ENCODE results near the gene COL9A3. TPM values are rescaled to one million over a fixed set of nuclear protein-coding genes. Genes with fewer than 3 reads are reported as not detected.

The COL9A3 gene
- total RNA-seq, 4 donors from 2014 or later = 13.4 to 22.9 (median 18.4) TPM

DNA sequence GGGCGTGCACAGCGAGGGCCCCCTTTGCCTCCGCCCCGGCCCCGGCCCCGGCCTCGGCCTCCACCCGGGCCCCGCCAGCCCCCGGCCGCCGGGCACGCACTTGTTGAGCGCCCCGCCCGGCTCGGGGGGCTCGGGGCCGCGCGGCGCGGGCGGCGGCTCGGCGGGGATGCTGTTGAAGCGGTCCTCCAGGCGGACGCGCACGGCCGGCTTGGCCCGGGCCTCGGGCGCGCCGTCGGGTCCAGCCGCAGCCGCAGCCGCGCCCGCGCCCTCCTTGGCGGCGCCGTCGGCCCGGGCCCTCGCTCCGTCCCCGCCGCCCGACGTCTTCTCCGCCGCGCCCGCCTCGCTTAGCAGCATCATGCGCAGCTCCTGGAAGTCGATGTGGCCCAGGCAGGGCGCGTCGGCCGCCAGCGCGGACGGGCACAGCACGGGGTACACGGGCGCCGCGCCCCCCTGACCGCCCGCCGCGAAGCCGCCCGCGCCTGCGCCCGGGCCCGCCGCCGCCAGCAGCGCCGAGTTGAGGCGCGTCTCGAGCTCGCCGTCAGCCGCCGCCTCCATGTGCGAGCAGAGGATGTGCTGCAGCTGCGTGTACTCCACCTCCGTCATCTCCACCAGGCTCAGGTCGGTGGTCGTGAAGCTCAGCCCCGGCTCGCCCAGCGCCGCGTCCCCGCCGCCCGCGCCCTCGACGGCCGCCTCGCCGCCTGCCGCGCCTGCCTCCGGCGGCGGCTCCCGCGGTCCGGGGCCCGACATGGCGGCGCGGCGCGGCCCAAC lies 44.3 kb downstream of the COL9A3 start:
- no peak overlapping the region for H3K27ac ChIP-seq (replicated peaks in 1 of 4)
- DNase-seq (ENCODE audit: extremely low spot score) = no peak
- H3K4me3 ChIP-seq = peak overlapping the region; percentile 49 to 76 (median 56)
- H3K27me3 ChIP-seq = no peaks in the 10 kb centered on the region
- TF ChIP-seq EP300 (IDR thresholded peaks at IDR 0.05) = no peak
- TF ChIP-seq POLR2AphosphoS5 (IDR thresholded peaks at IDR 0.05) = no peak
- TF ChIP-seq, protein P1, sequence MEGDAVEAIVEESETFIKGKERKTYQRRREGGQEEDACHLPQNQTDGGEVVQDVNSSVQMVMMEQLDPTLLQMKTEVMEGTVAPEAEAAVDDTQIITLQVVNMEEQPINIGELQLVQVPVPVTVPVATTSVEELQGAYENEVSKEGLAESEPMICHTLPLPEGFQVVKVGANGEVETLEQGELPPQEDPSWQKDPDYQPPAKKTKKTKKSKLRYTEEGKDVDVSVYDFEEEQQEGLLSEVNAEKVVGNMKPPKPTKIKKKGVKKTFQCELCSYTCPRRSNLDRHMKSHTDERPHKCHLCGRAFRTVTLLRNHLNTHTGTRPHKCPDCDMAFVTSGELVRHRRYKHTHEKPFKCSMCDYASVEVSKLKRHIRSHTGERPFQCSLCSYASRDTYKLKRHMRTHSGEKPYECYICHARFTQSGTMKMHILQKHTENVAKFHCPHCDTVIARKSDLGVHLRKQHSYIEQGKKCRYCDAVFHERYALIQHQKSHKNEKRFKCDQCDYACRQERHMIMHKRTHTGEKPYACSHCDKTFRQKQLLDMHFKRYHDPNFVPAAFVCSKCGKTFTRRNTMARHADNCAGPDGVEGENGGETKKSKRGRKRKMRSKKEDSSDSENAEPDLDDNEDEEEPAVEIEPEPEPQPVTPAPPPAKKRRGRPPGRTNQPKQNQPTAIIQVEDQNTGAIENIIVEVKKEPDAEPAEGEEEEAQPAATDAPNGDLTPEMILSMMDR (IDR thresholded peaks at IDR 0.05) = no peak
- no peak for TF ChIP-seq POLR2A (IDR thresholded peaks at IDR 0.05; ENCODE audit: low read depth)
- 0% methylated on average over 1 of the region's 129 CpGs for WGBS
- intact Hi-C loops (cut with DNase I) = no loop called here
- H3K4me1 ChIP-seq = peaks cover 15 to 24% (median 20%) of the 10 kb centered on the region in 4 donors
- H3K36me3 ChIP-seq = peaks cover 8 to 13% (median 12%) of the 10 kb centered on the region in 4 donors
- no peaks in the 10 kb centered on the region for H3K9me3 ChIP-seq

DNA sequence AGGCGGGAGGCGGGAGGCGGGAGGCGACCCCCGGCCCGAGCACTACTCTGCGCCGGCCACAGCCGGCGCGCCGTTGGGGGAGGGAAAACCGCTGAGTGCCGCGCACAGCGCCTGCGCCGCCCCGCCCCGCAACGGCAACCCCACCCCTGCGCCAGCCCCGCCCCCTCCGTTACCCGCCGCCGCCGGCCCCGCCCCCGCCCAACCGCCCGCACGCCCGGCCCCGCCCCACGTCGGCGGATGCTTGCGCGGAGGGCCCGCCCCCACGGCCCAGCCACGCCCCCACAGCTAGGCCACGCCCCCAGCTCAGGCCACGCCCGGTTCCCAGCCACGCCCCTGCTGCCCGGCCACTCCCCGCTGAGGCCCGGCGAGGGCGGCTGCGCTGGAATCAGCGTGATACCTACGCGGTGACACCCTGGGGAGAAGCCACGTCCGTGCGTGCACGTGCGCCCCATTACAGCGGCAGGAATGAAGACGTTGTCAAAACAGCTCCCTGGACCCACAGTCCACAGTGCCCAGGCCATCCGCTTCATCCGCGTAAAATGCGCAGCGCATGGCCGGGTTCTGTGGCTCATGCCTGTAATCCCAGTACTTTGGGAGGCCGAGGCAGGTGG lies 45.0 kb downstream of the COL9A3 start, which contains the start of gene TCFL5:
Gene TCFL5, minus strand, starts transcription at position 97 of the 611 bp plus-strand sequence. CDS start 152 bp downstream, outside the sequence.
- peak; percentile 59 to 79 for TF ChIP-seq POLR2AphosphoS5 (IDR thresholded peaks at IDR 0.05)
- TF ChIP-seq, protein P1 (IDR thresholded peaks at IDR 0.05) = peak in 1 of 3 experiments; percentile 4
- TF ChIP-seq EP300 (IDR thresholded peaks at IDR 0.05) = no peak
- no peak for TF ChIP-seq POLR2A (IDR thresholded peaks at IDR 0.05; ENCODE audit: low read depth)

DNA sequence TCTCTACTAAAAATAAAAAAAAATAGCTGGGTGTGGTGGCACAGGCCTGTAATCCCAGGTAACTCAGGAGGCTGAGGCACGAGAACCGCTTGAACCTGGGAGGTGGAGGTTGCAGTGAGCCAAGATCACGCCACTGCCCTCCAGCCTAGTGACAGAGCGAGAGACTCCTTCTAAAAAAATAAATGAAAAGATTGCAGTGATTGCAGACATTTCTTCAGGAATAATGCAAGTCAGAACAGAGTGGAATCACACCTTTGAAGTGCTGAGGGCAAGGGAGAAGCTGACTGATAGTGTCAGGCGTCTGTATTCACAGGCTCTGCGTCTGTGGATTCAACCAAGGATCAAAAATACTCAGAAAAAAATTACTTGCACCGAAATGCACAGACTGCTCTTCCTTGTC lies 47.4 kb downstream of the COL9A3 start:
- no peak for DNase-seq (ENCODE audit: extremely low spot score)
- TF ChIP-seq, protein P1 (IDR thresholded peaks at IDR 0.05) = no peak
- TF ChIP-seq EP300 (IDR thresholded peaks at IDR 0.05) = no peak
- no peak for TF ChIP-seq POLR2AphosphoS5 (IDR thresholded peaks at IDR 0.05)
- TF ChIP-seq POLR2A (IDR thresholded peaks at IDR 0.05; ENCODE audit: low read depth) = no peak
- intact Hi-C loops (cut with DNase I) = no loop called here
- no peak overlapping the region for H3K27ac ChIP-seq (replicated peaks in 1 of 4)
- no peaks in the 10 kb centered on the region for H3K27me3 ChIP-seq
- no peaks in the 10 kb centered on the region for H3K9me3 ChIP-seq
- no peak overlapping the region for H3K4me3 ChIP-seq
- no peaks in the 10 kb centered on the region for H3K36me3 ChIP-seq
- 90% methylated on average over 7 of the region's 7 CpGs for WGBS
- peaks cover 15 to 24% (median 20%) of the 10 kb centered on the region in 4 donors for H3K4me1 ChIP-seq

More for the DNA sequence above, 45.0 kb downstream of the COL9A3 start, which contains the start of gene TCFL5:
- Histone ChIP-seq H3K4me1 (peaks cover 15 to 24% (median 20%) of the 10 kb centered on the region in 4 donors), H3K36me3 (peaks cover 5 to 9% (median 6%) of the 10 kb centered on the region in 4 donors), H3K27me3 (no peaks in the 10 kb centered on the region), H3K9me3 (no peaks in the 10 kb centered on the region), H3K4me3 (peak within 1 kb of the TSS; percentile 49 to 76 (median 56)), H3K27ac (replicated peaks in 1 of 4) (peak within 1 kb of the TSS; percentile 43 to 73 (median 65))
- no CpG with 5 or more reads among the region's 70 CpGs for WGBS
- DNase-seq (ENCODE audit: extremely low spot score) = peak; percentile 96
- intact Hi-C loops (cut with DNase I) = no loop called here

DNA sequence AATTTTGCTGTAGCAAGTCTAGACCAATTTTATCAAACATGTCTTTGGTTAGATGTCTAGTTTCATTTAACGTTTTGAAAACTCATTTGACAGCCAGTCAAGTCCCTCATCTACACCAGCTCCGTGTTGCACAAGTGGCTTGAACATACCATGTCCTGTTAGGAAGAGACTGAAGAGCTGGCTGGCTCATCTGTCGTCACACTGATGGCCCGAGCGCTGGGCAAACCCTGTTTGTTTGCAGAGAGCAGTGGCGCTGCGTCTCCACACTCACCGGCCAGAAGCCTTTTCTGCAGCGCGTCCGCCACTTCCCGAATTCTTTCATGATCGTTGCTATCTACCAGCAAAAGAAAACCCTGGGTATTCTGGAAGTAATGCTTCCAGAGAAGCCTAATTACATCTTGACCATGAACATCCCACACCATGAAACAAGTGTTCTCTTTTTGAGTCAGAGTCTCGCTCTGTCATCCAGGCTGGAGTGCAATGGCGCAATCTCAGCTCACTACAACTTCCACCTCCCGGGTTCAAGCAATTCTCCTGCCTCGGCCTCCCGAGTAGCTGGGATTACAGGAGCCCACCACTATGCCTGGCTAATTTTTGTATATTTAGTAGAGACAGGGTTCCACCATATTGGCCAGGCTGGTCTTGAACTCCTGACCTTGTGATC lies 55.5 kb downstream of the COL9A3 start:
- Histone ChIP-seq H3K36me3 (no peaks in the 10 kb centered on the region), H3K4me3 (no peak overlapping the region), H3K27ac (replicated peaks in 1 of 4) (no peak overlapping the region), H3K4me1 (peaks cover 26 to 33% (median 29%) of the 10 kb centered on the region in 4 donors), H3K27me3 (no peaks in the 10 kb centered on the region), H3K9me3 (peaks cover 0 to 3% (median 0%) of the 10 kb centered on the region in 4 donors)
- intact Hi-C loops (cut with DNase I) = loop anchor here (2.0 kb wide), 1 partner anchor 136 kb away; no protein-coding TSS in a partner anchor
- TF ChIP-seq EP300 (IDR thresholded peaks at IDR 0.05) = no peak
- no peak for TF ChIP-seq POLR2A (IDR thresholded peaks at IDR 0.05; ENCODE audit: low read depth)
- TF ChIP-seq, protein P1 (IDR thresholded peaks at IDR 0.05) = no peak
- no peak for TF ChIP-seq POLR2AphosphoS5 (IDR thresholded peaks at IDR 0.05)
- WGBS = 85% methylated on average over 18 of the region's 18 CpGs
- DNase-seq (ENCODE audit: extremely low spot score) = no peak

Measured in esophagus muscularis mucosa (tissue), 4 donors.